ENCODE results near the gene MBOAT7.
"Not testable (repeated sequence)": the region's sequence is repeated elsewhere in the genome, so short reads cannot be mapped to it uniquely, and the experiment has no call there.

MBOAT7 gene

GRCh38 chr19:54209058-54209810, 19.9 kb upstream of the MBOAT7 start:
- Histone ChIP-seq H3K27ac (ENCODE audit: low read depth, low read length, severe bottlenecking) (peak overlapping the region; percentile 49), H3K4me3 (ENCODE audit: extremely low read depth, insufficient read depth, low read length, poor library complexity, severe bottlenecking) (no peak overlapping the region), H3K9me3 (ENCODE audit: control insufficient read depth, low read length) (no peaks in the 10 kb centered on the region), H3K4me1 (ENCODE audit: control insufficient read depth, insufficient read depth, low read length, poor library complexity, severe bottlenecking) (peaks cover 11% of the 10 kb centered on the region), H3K36me3 (ENCODE audit: control insufficient read depth, insufficient read depth, low read length) (peaks cover 51% of the 10 kb centered on the region)
- WGBS, 2 experiments (ENCODE audit: insufficient coverage in 2 of 2) = 72% methylated on average over 16 to 20 of the region's 24 CpGs

- no peaks in the 10 kb centered on the region for H3K9me3 ChIP-seq (ENCODE audit: control insufficient read depth, low read length)
- 81 to 82% methylated on average over 8 of the region's 8 CpGs for WGBS, 2 experiments (ENCODE audit: insufficient coverage in 2 of 2)
These were observed 19.3 kb upstream of the MBOAT7 start for GRCh38 chr19:54208784-54209057.

GRCh38 chr19:54207983-54208783, 18.8 kb upstream of the MBOAT7 start:
- WGBS, 2 experiments (ENCODE audit: insufficient coverage in 2 of 2) = 87 to 89% methylated on average over 13 of the region's 18 CpGs
- H3K4me3 ChIP-seq (ENCODE audit: extremely low read depth, insufficient read depth, low read length, poor library complexity, severe bottlenecking) = no peak overlapping the region
- H3K9me3 ChIP-seq (ENCODE audit: control insufficient read depth, low read length) = no peaks in the 10 kb centered on the region
- H3K4me1 ChIP-seq (ENCODE audit: control insufficient read depth, insufficient read depth, low read length, poor library complexity, severe bottlenecking) = peaks cover 16% of the 10 kb centered on the region
- peak overlapping the region; percentile 49 for H3K27ac ChIP-seq (ENCODE audit: low read depth, low read length, severe bottlenecking)
- H3K36me3 ChIP-seq (ENCODE audit: control insufficient read depth, insufficient read depth, low read length) = peaks cover 61% of the 10 kb centered on the region

More at GRCh38 chr19:54208784-54209057, 19.3 kb upstream of the MBOAT7 start:
- Histone ChIP-seq H3K4me1 (ENCODE audit: control insufficient read depth, insufficient read depth, low read length, poor library complexity, severe bottlenecking) (peaks cover 12% of the 10 kb centered on the region), H3K4me3 (ENCODE audit: extremely low read depth, insufficient read depth, low read length, poor library complexity, severe bottlenecking) (no peak overlapping the region), H3K27ac (ENCODE audit: low read depth, low read length, severe bottlenecking) (peak overlapping the region; percentile 49), H3K36me3 (ENCODE audit: control insufficient read depth, insufficient read depth, low read length) (peaks cover 56% of the 10 kb centered on the region)

GRCh38 chr19:54207676-54207982, 18.2 kb upstream of the MBOAT7 start:
- Histone ChIP-seq H3K36me3 (ENCODE audit: control insufficient read depth, insufficient read depth, low read length) (peaks cover 67% of the 10 kb centered on the region), H3K27ac (ENCODE audit: low read depth, low read length, severe bottlenecking) (no peak overlapping the region), H3K4me1 (ENCODE audit: control insufficient read depth, insufficient read depth, low read length, poor library complexity, severe bottlenecking) (peaks cover 22% of the 10 kb centered on the region), H3K9me3 (ENCODE audit: control insufficient read depth, low read length) (no peaks in the 10 kb centered on the region), H3K4me3 (ENCODE audit: extremely low read depth, insufficient read depth, low read length, poor library complexity, severe bottlenecking) (no peak overlapping the region)
- WGBS, 2 experiments (ENCODE audit: insufficient coverage in 2 of 2) = 93 to 97% methylated on average over 3 to 4 of the region's 5 CpGs

- Histone ChIP-seq H3K4me1 (ENCODE audit: control insufficient read depth, insufficient read depth, low read length, poor library complexity, severe bottlenecking) (peaks cover 26% of the 10 kb centered on the region), H3K36me3 (ENCODE audit: control insufficient read depth, insufficient read depth, low read length) (peaks cover 71% of the 10 kb centered on the region)
- 98% methylated on average over 8 to 18 of the region's 23 CpGs for WGBS, 2 experiments (ENCODE audit: insufficient coverage in 2 of 2)
- H3K27ac ChIP-seq (ENCODE audit: low read depth, low read length, severe bottlenecking); H3K9me3 ChIP-seq (ENCODE audit: control insufficient read depth, low read length); H3K4me3 ChIP-seq (ENCODE audit: extremely low read depth, insufficient read depth, low read length, poor library complexity, severe bottlenecking): not testable (repeated sequence)
These were observed 17.8 kb upstream of the MBOAT7 start for GRCh38 chr19:54207193-54207592.

GRCh38 chr19:54206831-54207177, 17.4 kb upstream of the MBOAT7 start:
- Histone ChIP-seq H3K4me3 (ENCODE audit: extremely low read depth, insufficient read depth, low read length, poor library complexity, severe bottlenecking) (no peak overlapping the region), H3K4me1 (ENCODE audit: control insufficient read depth, insufficient read depth, low read length, poor library complexity, severe bottlenecking) (peaks cover 30% of the 10 kb centered on the region), H3K9me3 (ENCODE audit: control insufficient read depth, low read length) (no peaks in the 10 kb centered on the region), H3K36me3 (ENCODE audit: control insufficient read depth, insufficient read depth, low read length) (peaks cover 75% of the 10 kb centered on the region), H3K27ac (ENCODE audit: low read depth, low read length, severe bottlenecking) (no peak overlapping the region)
- WGBS, 2 experiments (ENCODE audit: insufficient coverage in 2 of 2) = 90 to 95% methylated on average over 11 to 12 of the region's 13 CpGs

GRCh38 chr19:54206030-54206830, 16.9 kb upstream of the MBOAT7 start:
- Histone ChIP-seq H3K27ac (ENCODE audit: low read depth, low read length, severe bottlenecking) (no peak overlapping the region), H3K36me3 (ENCODE audit: control insufficient read depth, insufficient read depth, low read length) (peaks cover 78% of the 10 kb centered on the region), H3K4me1 (ENCODE audit: control insufficient read depth, insufficient read depth, low read length, poor library complexity, severe bottlenecking) (peaks cover 30% of the 10 kb centered on the region), H3K4me3 (ENCODE audit: extremely low read depth, insufficient read depth, low read length, poor library complexity, severe bottlenecking) (no peak overlapping the region), H3K9me3 (ENCODE audit: control insufficient read depth, low read length) (no peaks in the 10 kb centered on the region)
- 96 to 98% methylated on average over 21 of the region's 27 CpGs for WGBS, 2 experiments (ENCODE audit: insufficient coverage in 2 of 2)

- no peak overlapping the region for H3K4me3 ChIP-seq (ENCODE audit: extremely low read depth, insufficient read depth, low read length, poor library complexity, severe bottlenecking)
- H3K4me1 ChIP-seq (ENCODE audit: control insufficient read depth, insufficient read depth, low read length, poor library complexity, severe bottlenecking) = peaks cover 30% of the 10 kb centered on the region
- no peaks in the 10 kb centered on the region for H3K9me3 ChIP-seq (ENCODE audit: control insufficient read depth, low read length)
- H3K27ac ChIP-seq (ENCODE audit: low read depth, low read length, severe bottlenecking) = peak overlapping the region; percentile 29
- 92 to 94% methylated on average over 3 to 4 of the region's 4 CpGs for WGBS, 2 experiments (ENCODE audit: insufficient coverage in 2 of 2)
- H3K36me3 ChIP-seq (ENCODE audit: control insufficient read depth, insufficient read depth, low read length) = peaks cover 77% of the 10 kb centered on the region
These were observed 15.5 kb upstream of the MBOAT7 start for GRCh38 chr19:54204767-54205468.

- WGBS, 2 experiments (ENCODE audit: insufficient coverage in 2 of 2) = 83 to 87% methylated on average over 9 of the region's 9 CpGs
- H3K4me3 ChIP-seq (ENCODE audit: extremely low read depth, insufficient read depth, low read length, poor library complexity, severe bottlenecking) = peak overlapping the region; percentile 81
These were observed 13.8 kb upstream of the MBOAT7 start for GRCh38 chr19:54203151-54203611.

GRCh38 chr19:54201980-54202379, 12.6 kb upstream of the MBOAT7 start:
- Histone ChIP-seq H3K9me3 (ENCODE audit: control insufficient read depth, low read length) (no peaks in the 10 kb centered on the region), H3K36me3 (ENCODE audit: control insufficient read depth, insufficient read depth, low read length) (peaks cover 64% of the 10 kb centered on the region), H3K4me1 (ENCODE audit: control insufficient read depth, insufficient read depth, low read length, poor library complexity, severe bottlenecking) (peaks cover 22% of the 10 kb centered on the region), H3K4me3 (ENCODE audit: extremely low read depth, insufficient read depth, low read length, poor library complexity, severe bottlenecking) (peak overlapping the region; percentile 81), H3K27ac (ENCODE audit: low read depth, low read length, severe bottlenecking) (no peak overlapping the region)
- 77 to 80% methylated on average over 13 of the region's 13 CpGs for WGBS, 2 experiments (ENCODE audit: insufficient coverage in 2 of 2)

More at GRCh38 chr19:54203151-54203611, 13.8 kb upstream of the MBOAT7 start:
- Histone ChIP-seq H3K9me3 (ENCODE audit: control insufficient read depth, low read length) (no peaks in the 10 kb centered on the region), H3K27ac (ENCODE audit: low read depth, low read length, severe bottlenecking) (no peak overlapping the region), H3K4me1 (ENCODE audit: control insufficient read depth, insufficient read depth, low read length, poor library complexity, severe bottlenecking) (peaks cover 22% of the 10 kb centered on the region), H3K36me3 (ENCODE audit: control insufficient read depth, insufficient read depth, low read length) (peaks cover 72% of the 10 kb centered on the region)

Measured in mesodermal cell (in vitro differentiated cells).